Stomach (tissue), 9 donors: ENCODE data around the gene GRID2IP. TPM values are rescaled to one million over a fixed set of nuclear protein-coding genes. Genes with fewer than 3 reads are reported as not detected.
A peak's percentile ranks its signal among the peaks of the same experiment; 100 is the strongest.

Experiments used
- DNase-seq, 2 donors: peaks; one replicate each; pipeline versions ENCODE4 v3.0.0 to v3.0.0-alpha.2; 2013 to 2019
- H3K27ac ChIP-seq, 5 donors: fragments of 200-600 bp in 4 of 5; sonication (generic) in 4 of 5; one replicate each; pipeline ENCODE4 v1.5.1; 2013 to 2019; ENCODE audit warnings: mild to moderate bottlenecking in 1 of 5, moderate library complexity in 1 of 5
- H3K27me3 ChIP-seq, 3 donors: fragments of 200-600 bp; sonication (generic); one replicate each; pipeline ENCODE4 v1.5.1; 2017 to 2019; ENCODE audit warnings: mixed run types in 1 of 3
- H3K36me3 ChIP-seq, 4 donors: fragments of 200-600 bp; sonication (generic); 1 replicate in 3 of 4; 2 replicates in 1 of 4; pipeline ENCODE4 v1.5.1; 2016 to 2019
- H3K4me1 ChIP-seq, 4 donors: fragments of 200-600 bp; sonication (generic); one replicate each; pipeline ENCODE4 v1.5.1; 2016 to 2019
- H3K4me3 ChIP-seq, 4 donors: fragments of 200-600 bp; sonication (generic) in 3 of 4; one replicate each; pipeline ENCODE4 v1.5.1; 2016 to 2019; ENCODE audit warnings: mild to moderate bottlenecking in 1 of 4
- H3K9me3 ChIP-seq, 4 donors: fragments of 200-600 bp; sonication (generic); one replicate each; pipeline ENCODE4 v1.5.1; 2016 to 2019
- EP300 ChIP-seq: sonication (generic); formaldehyde crosslinking; IDR thresholded peaks from one replicate; pipeline ENCODE4 v1.6.1; 2017; ENCODE audit warnings: antibody characterized with exemption
- POLR2A ChIP-seq, 4 donors: fragments of 450-650 bp; IDR thresholded peaks; one replicate each; pipeline ENCODE4 v1.6.1; 2016; ENCODE audit warnings: antibody characterized with exemption in 4 of 4, control low read depth in 2 of 4, mild to moderate bottlenecking in 1 of 4, moderate library complexity in 1 of 4
- POLR2AphosphoS5 ChIP-seq, 3 donors: sonication (generic); formaldehyde crosslinking; IDR thresholded peaks; one replicate each; pipeline ENCODE4 v1.6.1; 2016; ENCODE audit warnings: antibody characterized with exemption in 3 of 3
- WGBS, 5 donors: extraction: QIAGEN DNeasy Blood & Tissue Kit in 3 of 5; methylation state at CpG; one replicate each; pipeline versions ENCODE4 v1.1.5 to v1.1.7; 2013 to 2018; 5-methylcytosine and 5-hydroxymethylcytosine counted together
- intact Hi-C: fragments of 100-400 bp; cut with DNase I; formaldehyde crosslinking; loops from one replicate; pipeline ENCODE4 v1.15.1; 2023; ENCODE audit warnings: low total_unique reads
- polyA plus RNA-seq, 3 donors: library from polyadenylated mRNA; stranded (reverse); fragments of 200-250 nt; gene quantifications; one replicate each; pipeline ENCODE4 v1.2.3, GENCODE V29; 2013
- total RNA-seq, 5 donors: library from RNA; depleted of rRNA; stranded (reverse); fragments of >200 nt; gene quantifications; one replicate each; pipeline versions ENCODE4 v1.1.0 to v1.2.3, GENCODE V29; 2014 to 2016
- TF ChIP-seq, protein P1 (sequence below), 7 experiments: fragments of 450-650 bp in 4 of 7; fragments of 200-600 bp in 3 of 7; sonication (generic) in 3 of 7; IDR thresholded peaks; one replicate each; pipeline ENCODE4 v1.5.1; 2016 to 2019; ENCODE audit warnings: antibody characterized with exemption in 7 of 7, control low read depth in 2 of 7, mild to moderate bottlenecking in 1 of 7
- donor health status: healthy with polysubstance abuse.
- donor health status: Bipolar disorder and iron deficiency.
- donor health status: healthy.

GRID2IP gene
- total and polyA plus RNA-seq, 8 donors = 0.23 to 0.37 (median 0.25) TPM; not detected in 5

DNA sequence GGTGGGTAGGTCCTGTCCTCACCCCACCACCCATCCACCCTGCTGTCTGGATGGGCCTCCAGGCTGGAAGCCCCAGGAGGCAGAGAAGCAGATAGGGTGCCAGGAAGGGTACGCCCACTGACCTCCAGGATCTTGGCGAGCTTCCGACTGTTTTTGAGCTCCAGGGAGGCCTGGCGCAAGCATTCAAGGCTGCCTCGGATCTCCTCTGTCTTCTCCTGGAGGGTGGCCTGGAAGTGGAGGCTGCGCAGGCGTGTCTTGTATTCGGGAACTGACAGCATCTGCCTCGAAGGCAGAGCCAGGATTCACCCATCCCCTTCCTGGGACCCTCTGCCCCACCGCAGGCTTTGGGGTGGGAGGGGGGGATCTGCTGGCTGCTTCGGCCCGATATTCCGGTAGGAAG, 48.4 kb downstream of the GRID2IP start:
- H3K9me3 ChIP-seq = no peaks in the 10 kb centered on the region
- peak overlapping the region; percentile 53 to 86 (median 72) for H3K4me3 ChIP-seq
- no peaks in the 10 kb centered on the region for H3K27me3 ChIP-seq
- 29 to 51% (median 34%) methylated on average over 8 to 13 of the region's 13 CpGs for WGBS, 5 donors
- TF ChIP-seq, protein P1, sequence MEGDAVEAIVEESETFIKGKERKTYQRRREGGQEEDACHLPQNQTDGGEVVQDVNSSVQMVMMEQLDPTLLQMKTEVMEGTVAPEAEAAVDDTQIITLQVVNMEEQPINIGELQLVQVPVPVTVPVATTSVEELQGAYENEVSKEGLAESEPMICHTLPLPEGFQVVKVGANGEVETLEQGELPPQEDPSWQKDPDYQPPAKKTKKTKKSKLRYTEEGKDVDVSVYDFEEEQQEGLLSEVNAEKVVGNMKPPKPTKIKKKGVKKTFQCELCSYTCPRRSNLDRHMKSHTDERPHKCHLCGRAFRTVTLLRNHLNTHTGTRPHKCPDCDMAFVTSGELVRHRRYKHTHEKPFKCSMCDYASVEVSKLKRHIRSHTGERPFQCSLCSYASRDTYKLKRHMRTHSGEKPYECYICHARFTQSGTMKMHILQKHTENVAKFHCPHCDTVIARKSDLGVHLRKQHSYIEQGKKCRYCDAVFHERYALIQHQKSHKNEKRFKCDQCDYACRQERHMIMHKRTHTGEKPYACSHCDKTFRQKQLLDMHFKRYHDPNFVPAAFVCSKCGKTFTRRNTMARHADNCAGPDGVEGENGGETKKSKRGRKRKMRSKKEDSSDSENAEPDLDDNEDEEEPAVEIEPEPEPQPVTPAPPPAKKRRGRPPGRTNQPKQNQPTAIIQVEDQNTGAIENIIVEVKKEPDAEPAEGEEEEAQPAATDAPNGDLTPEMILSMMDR (IDR thresholded peaks at IDR 0.05) = no peak
- no peak for TF ChIP-seq EP300
- H3K36me3 ChIP-seq = no peaks in the 10 kb centered on the region
- peak in 1 of 2 donors; percentile 45 for DNase-seq
- peak overlapping the region in 3 of 5 donors; percentile 88 to 97 (median 95) for H3K27ac ChIP-seq
- intact Hi-C loops = no loop called here
- peaks cover 5 to 22% (median 20%) of the 10 kb centered on the region in 4 donors for H3K4me1 ChIP-seq

DNA sequence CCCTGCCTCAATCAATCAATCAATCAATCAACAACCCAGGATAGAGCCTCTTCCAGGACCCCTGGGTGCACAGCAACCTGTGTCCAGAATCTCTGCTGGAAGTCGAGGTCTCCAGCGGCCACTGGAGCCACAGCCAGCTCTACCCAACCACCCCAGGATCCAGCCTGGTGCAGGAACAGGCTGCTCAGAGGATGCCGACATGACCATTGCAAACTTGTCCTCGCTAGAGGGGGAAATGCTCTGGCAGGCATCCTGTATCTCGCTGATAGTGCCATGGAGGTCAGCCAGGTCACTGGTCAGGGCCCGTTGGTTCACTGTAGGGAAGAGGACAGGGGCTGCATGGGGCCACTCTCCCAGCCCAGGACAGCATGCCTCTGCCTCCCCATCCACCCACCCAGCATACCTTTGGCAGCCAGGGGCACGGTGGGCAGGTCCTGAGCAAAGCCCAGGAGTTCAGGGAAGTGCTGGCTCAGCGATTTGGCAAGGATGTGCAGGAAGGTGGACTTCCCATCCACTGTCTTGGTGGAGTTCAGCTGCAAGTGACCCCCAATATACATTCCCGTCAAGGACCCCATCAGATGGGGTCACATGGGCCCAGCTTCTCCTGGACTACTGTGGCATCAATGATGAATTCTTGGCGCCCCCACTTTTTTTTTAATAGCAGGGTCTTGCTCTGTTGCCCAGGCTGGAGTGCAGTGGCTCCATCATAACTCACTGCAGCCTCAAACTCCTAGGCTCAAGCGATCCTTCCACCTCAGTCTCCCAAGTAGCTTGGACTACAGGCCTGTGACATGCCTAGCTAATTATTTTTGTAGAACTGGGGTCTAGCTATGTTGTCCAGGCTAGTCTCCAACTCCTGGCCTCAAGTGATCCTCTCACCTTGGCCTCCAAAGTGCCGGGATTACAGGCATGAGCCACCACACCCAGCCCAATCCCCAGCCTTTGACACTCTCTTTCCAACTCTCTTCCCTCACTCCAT, 49.4 kb downstream of the GRID2IP start:
- intact Hi-C loops = no loop called here
- Histone ChIP-seq H3K4me3 (no peak overlapping the region), H3K36me3 (no peaks in the 10 kb centered on the region), H3K4me1 (peaks cover 5 to 22% (median 20%) of the 10 kb centered on the region in 4 donors), H3K27ac (no peak overlapping the region), H3K27me3 (no peaks in the 10 kb centered on the region), H3K9me3 (no peaks in the 10 kb centered on the region)
- no peak for DNase-seq
- TF ChIP-seq, protein P1 (IDR thresholded peaks at IDR 0.05) = no peak
- no peak for TF ChIP-seq POLR2A (IDR thresholded peaks at IDR 0.05)
- TF ChIP-seq POLR2AphosphoS5 (IDR thresholded peaks at IDR 0.05) = no peak
- TF ChIP-seq EP300 = no peak
- 91 to 94% (median 93%) methylated on average over 9 to 12 of the region's 12 CpGs for WGBS, 5 donors

DNA sequence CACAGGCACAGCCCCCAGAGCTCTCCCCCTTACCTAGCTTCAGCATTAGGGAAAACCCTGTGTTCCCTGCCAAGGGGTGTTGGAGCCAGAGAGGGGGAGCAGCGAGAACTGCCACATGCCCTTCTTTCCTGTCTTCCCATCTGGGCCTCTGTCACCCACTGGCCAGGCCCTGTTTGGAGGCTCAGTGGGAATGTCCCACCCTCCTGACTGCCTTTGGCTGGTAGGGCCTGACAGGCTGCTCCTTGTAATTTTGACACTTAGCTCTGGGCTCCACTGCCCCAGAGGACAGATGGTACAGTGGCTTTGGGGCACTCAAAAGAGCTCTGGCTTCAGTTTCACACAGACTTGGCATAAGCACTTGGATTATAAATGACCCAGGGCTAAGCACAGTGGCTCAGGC, 50.6 kb downstream of the GRID2IP start:
- TF ChIP-seq POLR2AphosphoS5 (IDR thresholded peaks at IDR 0.05) (no peak), POLR2A (IDR thresholded peaks at IDR 0.05) (no peak), EP300 (no peak)
- TF ChIP-seq, protein P1 (IDR thresholded peaks at IDR 0.05) = no peak
- H3K4me3 ChIP-seq = no peak overlapping the region
- DNase-seq = no peak
- H3K36me3 ChIP-seq = no peaks in the 10 kb centered on the region
- H3K27me3 ChIP-seq = no peaks in the 10 kb centered on the region
- no peaks in the 10 kb centered on the region for H3K9me3 ChIP-seq
- H3K4me1 ChIP-seq = peaks cover 5 to 22% (median 20%) of the 10 kb centered on the region in 4 donors
- WGBS, 5 donors = 88 to 100% (median 97%) methylated on average over 1 of the region's 1 CpG; no CpG with 5 or more reads in 1 of the 5 donors
- no peak overlapping the region for H3K27ac ChIP-seq
- intact Hi-C loops = no loop called here

DNA sequence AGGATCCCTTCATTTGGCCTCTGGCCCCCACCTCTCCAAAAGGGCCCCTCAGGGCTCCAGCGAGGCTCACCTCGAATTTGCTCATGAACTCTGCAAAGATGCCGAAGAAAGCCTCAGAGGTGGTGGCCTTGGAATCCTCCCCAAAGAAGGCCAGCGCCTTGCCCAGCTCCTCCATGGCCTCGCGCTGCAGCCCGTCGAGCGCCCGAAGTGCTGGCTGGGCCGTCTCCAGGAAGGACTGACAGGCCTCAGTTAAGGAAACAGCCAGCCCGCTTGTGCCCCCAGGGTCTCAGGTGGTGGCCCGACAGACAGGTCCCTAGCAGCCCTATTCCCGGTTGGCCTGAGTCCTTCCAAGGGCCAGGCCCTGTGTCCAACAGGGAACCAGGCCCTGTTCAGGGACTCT, 53.3 kb downstream of the GRID2IP start:
- TF ChIP-seq, protein P1 (IDR thresholded peaks at IDR 0.05) = no peak
- TF ChIP-seq POLR2AphosphoS5 (IDR thresholded peaks at IDR 0.05) (no peak), POLR2A (IDR thresholded peaks at IDR 0.05) (no peak), EP300 (no peak)
- no peak for DNase-seq
- Histone ChIP-seq H3K4me1 (peaks cover 0 to 5% (median 4%) of the 10 kb centered on the region in 4 donors), H3K36me3 (no peaks in the 10 kb centered on the region), H3K27me3 (no peaks in the 10 kb centered on the region), H3K27ac (no peak overlapping the region), H3K9me3 (no peaks in the 10 kb centered on the region), H3K4me3 (no peak overlapping the region)
- 89 to 95% (median 90%) methylated on average over 6 to 14 of the region's 14 CpGs for WGBS, 5 donors
- intact Hi-C loops = no loop called here
